HG02571 (cell line): ENCODE results near the gene DPF1.
"Not testable (repeated sequence)": the region's sequence is repeated elsewhere in the genome, so short reads cannot be mapped to it uniquely, and the experiment has no call there.

Experiments used
- ATAC-seq: cut with Tn5 transposase; IDR thresholded peaks from one replicate; pipeline ENCODE4 v1.9.1; 2021; ENCODE audit warnings: mild to moderate bottlenecking, moderate library complexity; ENCODE audit not compliant: unreplicated experiment

Gene DPF1

GRCh38 chr19:38250821-38251563 is 27.0 kb upstream of the DPF1 start:
- ATAC-seq: no peak

GRCh38 chr19:38250428-38250820 is 26.4 kb upstream of the DPF1 start:
- no peak for ATAC-seq

GRCh38 chr19:38248421-38248820 is 24.4 kb upstream of the DPF1 start:
- no peak for ATAC-seq

- no peak for ATAC-seq
Observed at GRCh38 chr19:38247734-38248268, 23.8 kb upstream of the DPF1 start.

GRCh38 chr19:38247126-38247525 is 23.1 kb upstream of the DPF1 start:
- no peak for ATAC-seq

GRCh38 chr19:38245826-38246498 is 21.9 kb upstream of the DPF1 start:
- no peak for ATAC-seq

GRCh38 chr19:38243279-38243673 is 19.3 kb upstream of the DPF1 start:
- no peak for ATAC-seq

- ATAC-seq: no peak
Observed at GRCh38 chr19:38239816-38240215, 15.8 kb upstream of the DPF1 start.

- no peak for ATAC-seq
Observed at GRCh38 chr19:38234615-38235014, 10.6 kb upstream of the DPF1 start.

- ATAC-seq: no peak
Observed at GRCh38 chr19:38233740-38234251, 9.8 kb upstream of the DPF1 start.

GRCh38 chr19:38231918-38232317 is 7.9 kb upstream of the DPF1 start:
- no peak for ATAC-seq

GRCh38 chr19:38230506-38231133 is 6.6 kb upstream of the DPF1 start:
- not testable (repeated sequence) for ATAC-seq

GRCh38 chr19:38229585-38230073 is 5.6 kb upstream of the DPF1 start:
- ATAC-seq: peak; percentile 49

- ATAC-seq: no peak
Observed at GRCh38 chr19:38228491-38229439, 4.7 kb upstream of the DPF1 start.

GRCh38 chr19:38228005-38228377 is 4.0 kb upstream of the DPF1 start:
- ATAC-seq: no peak

- no peak for ATAC-seq
Observed at GRCh38 chr19:38227287-38228004, 3.4 kb upstream of the DPF1 start.

- ATAC-seq: not testable (repeated sequence)
Observed at GRCh38 chr19:38224863-38225218, 819 bp upstream of the DPF1 start.

- ATAC-seq: no peak
Observed at GRCh38 chr19:38223617-38224013, 407 bp downstream of the DPF1 start.

GRCh38 chr19:38223119-38223523 is 901 bp downstream of the DPF1 start:
- no peak for ATAC-seq
